H1 (cell line): ENCODE results near the gene MEX3C. TPM values are rescaled to one million over a fixed set of nuclear protein-coding genes. Genes with fewer than 3 reads are reported as not detected.

Source experiments
- CEBPB ChIP-seq: IDR thresholded peaks from 2 replicates; pipeline ENCODE4 v1.6.1; 2012; ENCODE audit warnings: low read depth, low read length
- CREB1 ChIP-seq: IDR thresholded peaks from 2 replicates; pipeline ENCODE4 v1.6.1; 2012; ENCODE audit warnings: inconsistent platforms
- EGR1 ChIP-seq: IDR thresholded peaks from 2 replicates; pipeline ENCODE4 v1.6.1; 2011; ENCODE audit warnings: low read depth, low read length, borderline replicate concordance
- POLR2AphosphoS5 ChIP-seq: IDR thresholded peaks from 2 replicates; pipeline ENCODE4 v1.6.1; 2011; ENCODE audit warnings: low read depth, low read length
- YY1 ChIP-seq: IDR thresholded peaks from 2 replicates; pipeline ENCODE4 v1.6.1; 2011; ENCODE audit warnings: low read depth, mild to moderate bottlenecking, low read length
- polyA plus RNA-seq, 7 experiments: library from polyadenylated mRNA; depleted of rRNA in 3 of 7; stranded (reverse) in 5 of 7; unstranded in 2 of 7; fragments of >200 nt in 5 of 7; fragments of 200-250 nt in 2 of 7; gene quantifications; 1 replicate in 5 of 7; 2 replicates in 1 of 7; 4 replicates in 1 of 7; pipeline versions ENCODE4 v1.2.1 to v1.2.3, GENCODE V29; 2011 to 2013; ENCODE audit warnings: missing spikeins in 2 of 7, mixed read lengths in 2 of 7
- total RNA-seq: library from RNA; stranded (reverse); fragmentation: NEBNext Ultra II Directional; extraction: Animal tissue kit (Norgen Biotek cat#: 25700); gene quantifications from 2 replicates; pipeline ENCODE4 v1.2.1, GENCODE V29; 2021

The MEX3C gene
- total and polyA plus RNA-seq, 2 of the 8 experiments (the other 6 are each of a cell fraction or from before 2014, with no cell fraction given) = 48.2 to 103 TPM

DNA sequence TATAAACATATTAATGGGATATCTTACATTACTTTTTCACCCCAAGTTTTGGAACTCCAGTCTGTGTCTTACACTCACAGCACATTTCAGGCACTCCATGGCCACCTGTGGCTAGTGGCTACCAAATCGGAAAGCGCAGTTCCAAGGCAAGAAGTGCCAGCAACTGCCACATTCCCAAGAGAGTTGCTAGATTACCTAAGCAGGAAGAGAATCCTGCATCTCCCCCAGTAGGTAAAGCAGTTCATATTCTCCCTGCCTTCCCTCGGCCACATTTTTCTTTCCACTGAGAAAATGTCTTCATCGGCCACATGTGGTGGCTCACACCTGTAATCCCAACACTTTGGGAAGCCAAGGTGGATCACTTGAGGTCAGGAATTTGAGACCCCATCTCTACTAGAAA, 62.8 kb downstream of the MEX3C start (continued):
- TF ChIP-seq CEBPB (no peak), POLR2AphosphoS5 (no peak), YY1 (no peak), CREB1 (no peak), EGR1 (no peak)
